Embryonic facial prominence (tissue), 1 donor: Measurements from ENCODE around the gene STPG2.
"Not testable (repeated sequence)": the region's sequence is repeated elsewhere in the genome, so short reads cannot be mapped to it uniquely, and the experiment has no call there.

ENCODE experiments used
- DNase-seq: peaks from one replicate; pipeline ENCODE4 v3.0.0-alpha.2; 2016; ENCODE audit errors: extremely low spot score

STPG2 gene

DNA sequence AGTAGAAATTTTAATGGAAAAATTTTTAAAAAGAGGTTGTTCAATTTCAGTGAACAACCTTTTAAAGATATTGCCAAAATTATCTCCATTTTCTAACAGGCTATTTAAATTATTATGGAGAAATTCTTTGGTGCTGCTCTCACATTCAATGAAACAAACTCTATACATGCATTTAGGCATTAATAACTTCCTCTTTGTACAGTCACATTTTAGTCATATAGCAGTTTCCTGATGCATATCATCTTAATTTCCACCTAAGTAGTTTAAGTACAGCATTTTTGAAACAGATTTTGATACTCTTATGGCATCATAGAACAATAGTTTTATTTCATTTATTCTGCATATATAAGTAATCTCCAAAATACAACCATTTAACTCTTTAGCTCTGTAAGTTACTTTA, 500.1 kb downstream of the STPG2 start:
- no peak for DNase-seq

DNA sequence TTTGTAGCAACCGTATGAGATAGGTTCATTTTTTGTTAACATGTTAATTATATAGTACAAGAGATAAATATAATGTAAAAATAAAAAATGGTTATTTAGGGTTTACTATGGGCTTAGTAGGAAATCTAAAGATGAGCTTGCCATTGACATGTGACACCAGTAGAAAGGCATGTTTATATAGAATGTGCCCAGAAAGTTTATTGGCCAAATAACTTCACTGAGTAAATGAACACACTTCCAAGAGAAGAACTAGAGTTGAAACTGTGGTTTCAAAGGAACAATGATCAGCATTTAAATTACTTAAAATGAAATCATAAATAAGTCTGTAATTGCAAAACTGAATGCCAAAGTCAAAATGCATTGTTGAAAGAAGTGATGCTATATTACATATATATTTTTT, 503.3 kb downstream of the STPG2 start:
- no peak for DNase-seq

DNA sequence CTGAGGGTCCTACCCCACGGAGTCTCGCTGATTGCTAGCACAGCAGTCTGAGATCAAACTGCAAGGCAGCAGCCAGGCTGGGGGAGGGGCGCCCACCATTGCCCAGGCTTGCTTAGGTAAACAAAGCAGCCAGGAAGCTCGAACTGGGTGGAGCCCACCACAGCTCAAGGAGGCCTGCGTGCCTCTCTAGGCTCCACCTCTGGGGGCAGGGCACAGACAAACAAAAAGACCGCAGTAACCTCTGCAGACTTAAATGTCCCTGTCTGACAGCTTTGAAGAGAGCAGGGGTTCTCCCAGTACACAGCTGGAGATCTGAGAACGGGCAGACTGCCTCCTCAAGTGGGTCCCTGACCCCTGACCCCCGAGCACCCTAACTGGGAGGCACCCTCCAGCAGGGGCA, 509.4 kb downstream of the STPG2 start:
- DNase-seq, result not testable (repeated sequence)

DNA sequence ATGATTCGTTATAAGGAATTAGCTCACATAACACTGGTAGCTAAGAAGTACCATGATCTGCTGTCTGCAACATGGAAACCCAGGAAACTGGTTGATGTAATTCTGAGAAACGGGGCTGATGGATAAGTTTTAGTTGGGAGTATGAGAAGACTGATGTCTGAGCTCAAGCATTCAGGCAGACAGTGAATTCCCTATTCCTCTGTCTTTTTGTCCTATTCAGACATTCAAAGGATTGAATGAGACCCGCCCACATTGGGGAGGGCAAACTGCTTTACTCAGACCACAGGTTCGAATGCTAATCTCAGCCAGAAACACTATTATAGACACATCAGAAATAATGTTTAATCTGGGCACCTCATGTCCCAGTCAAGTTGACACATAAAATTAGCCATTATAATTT, 515.5 kb downstream of the STPG2 start:
- DNase-seq, result no peak

DNA sequence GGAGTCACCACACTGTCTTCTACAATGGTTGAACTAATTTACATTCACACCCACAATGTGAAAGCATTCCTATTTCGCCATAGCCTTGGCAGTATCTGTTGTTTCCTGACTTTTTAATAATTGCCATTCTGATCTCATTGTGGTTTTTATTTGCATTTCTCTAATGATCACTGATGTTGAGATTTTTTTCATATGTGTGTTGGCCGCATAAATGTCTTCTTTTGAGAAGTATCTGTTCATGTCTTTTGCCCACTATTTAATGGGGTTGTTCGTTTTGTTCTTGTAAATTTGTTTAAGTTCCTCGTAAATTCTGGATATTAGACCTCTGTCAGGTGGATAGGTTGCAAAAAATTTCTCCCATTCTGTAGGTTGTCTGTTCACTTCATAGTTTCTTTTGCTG, 519.1 kb downstream of the STPG2 start:
- no peak for DNase-seq

DNA sequence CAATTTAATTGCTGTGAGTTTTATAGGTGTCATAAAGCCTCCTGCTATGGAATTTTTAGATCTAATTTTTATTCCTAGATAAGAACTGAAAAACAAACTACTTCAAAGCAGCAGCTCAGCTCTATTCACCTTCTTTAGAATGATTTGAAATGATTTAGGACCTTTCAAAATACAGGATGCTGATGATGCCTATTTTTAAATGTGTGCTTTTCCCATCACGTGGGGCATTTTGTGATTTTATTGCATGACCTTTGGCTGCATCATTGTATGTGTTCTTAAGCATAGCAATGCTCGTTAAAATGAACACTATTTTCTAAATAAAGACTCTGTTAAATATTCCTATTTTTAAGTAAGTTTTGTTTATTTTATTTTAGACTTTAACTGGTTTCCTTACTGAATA, 537.3 kb downstream of the STPG2 start:
- no peak for DNase-seq

DNA sequence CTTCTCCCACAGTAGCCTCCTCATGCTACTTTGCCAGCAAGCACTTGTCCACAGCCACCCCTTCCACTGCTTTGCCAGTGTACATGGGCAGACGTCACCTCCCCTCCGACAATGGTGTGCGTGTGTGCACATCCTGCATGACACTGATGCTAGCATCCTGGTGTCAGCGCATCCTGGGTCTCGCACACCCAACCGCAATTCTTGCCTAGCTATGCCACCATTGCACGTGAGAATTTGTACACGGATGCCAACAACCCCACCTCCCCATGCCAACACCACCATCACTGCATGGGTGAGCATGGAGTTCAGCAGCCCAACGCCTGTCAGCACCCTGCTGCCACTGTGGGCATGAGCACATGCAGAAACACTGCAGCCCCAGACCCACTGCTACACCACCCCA, 550.0 kb downstream of the STPG2 start:
- no peak for DNase-seq

DNA sequence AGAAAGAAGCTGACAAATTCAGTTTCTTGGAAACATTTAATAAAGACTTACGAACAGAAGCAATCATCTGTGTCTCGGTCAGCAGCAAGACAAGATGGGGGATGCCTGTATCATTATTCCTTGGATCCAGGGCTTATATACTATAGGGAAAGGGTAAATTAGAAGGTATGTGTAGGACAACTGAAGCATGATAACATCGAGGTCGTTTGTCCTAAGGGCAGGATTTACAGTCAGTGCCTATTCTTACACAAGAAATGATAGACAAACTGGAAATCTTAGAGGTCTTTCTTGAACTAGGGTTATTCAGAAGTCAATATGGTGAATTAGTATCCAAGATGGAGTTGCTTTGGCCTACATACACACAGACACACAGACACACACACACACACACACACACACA, 553.0 kb downstream of the STPG2 start:
- DNase-seq, result no peak

DNA sequence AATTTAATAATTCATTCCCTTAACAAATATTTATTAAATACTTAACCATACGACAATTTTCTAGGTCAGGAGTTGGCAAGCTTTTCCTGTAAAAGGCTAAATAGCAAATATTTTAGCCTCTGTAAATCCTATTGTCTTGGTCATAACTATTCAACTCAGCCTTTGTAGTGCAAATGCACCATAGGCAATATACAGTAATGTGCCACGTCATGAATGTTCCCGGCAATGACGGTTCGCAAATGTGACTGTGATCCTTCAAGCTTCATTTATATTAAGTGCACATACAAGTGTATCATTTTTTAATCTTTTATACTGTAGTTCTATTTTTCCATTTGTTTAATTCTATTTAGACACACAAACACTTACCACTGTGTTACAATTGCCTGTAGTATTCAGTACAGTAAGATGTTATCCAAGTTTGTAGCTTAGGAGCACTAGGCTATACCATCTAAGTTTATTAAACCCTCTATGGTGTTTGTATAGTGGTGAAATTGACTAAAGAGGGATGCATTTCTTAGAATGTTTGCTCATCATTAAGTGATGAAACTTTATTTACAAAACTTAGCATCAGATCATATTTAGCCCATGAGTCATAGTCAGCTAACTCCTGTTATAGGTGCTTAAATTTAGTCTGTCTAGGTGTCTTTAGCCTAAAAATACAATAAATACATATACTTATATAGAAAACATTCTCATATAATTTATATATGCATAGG, 553.6 kb downstream of the STPG2 start:
- DNase-seq, result no peak

DNA sequence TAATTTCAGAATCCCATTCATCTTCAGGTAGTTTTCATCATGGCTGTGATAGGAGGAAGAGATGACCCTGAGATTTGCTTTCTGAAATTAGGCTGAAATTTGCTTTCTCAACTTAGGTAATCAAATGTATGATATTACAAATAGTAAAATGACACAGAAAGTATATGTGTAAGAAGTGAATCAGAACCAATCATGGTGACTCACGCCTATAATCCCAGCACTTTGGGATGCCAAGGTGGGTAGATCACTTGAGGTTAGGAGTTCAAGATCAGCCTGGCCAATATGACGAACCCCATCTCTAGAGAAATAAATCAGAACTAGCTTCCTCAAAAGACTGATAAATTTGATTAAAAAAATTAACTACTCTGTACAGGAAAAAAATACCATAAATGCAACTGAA, 555.4 kb downstream of the STPG2 start:
- no peak for DNase-seq

DNA sequence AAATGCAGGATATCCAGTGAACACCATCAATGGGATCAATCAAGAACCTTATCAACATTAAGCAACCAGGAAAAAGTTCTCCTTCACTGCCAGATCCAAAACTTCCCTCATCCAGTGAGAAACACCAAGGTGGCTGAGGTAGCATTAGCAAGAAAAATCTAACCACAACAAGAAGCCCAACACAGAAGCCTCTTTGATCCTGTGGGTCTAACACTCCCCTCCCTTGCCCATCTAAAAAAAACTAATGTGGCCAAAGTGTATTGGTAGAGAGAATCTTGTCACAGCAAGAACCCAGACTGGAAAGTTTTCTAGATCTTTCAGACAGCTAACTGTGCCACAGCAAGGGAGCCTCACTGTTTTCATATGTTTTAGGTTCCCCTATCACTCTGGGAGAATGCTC, 558.0 kb downstream of the STPG2 start:
- DNase-seq, result no peak

DNA sequence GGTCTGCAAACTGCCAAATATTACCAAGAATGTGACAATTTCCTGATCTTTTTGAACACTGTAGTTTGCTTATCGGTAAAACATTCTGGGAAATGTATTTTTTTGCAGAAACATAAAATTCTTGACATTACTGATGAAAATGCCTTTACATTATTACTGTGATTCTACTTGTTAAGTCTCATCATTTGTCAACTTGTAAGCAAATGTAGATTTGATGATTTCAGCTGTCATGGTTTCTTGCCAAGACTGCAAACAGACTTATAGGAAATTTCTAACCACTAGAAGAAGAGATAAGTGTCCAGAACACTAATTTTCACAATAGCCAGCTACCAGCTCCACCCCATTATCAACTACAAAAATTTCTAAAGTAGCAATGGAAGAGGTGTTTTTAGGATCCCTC, 560.4 kb downstream of the STPG2 start:
- no peak for DNase-seq

DNA sequence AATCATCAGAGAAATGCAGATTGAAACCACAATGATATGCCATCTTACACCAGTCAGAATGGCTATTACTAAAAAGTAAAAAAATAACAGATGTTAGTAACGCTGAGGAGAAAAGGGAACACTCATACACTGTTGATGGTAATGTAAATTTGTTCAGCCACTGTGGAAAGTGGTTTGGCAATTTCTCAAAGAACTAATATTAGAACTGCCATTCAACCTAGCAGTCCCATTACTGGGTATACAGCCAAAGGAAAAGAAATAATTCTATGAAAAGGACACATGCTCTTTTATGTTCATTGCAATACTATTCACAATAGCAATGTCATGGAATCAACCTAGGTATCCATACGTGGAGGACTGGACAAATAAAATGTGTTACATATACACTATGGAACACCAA, 566.3 kb downstream of the STPG2 start:
- DNase-seq, result no peak

DNA sequence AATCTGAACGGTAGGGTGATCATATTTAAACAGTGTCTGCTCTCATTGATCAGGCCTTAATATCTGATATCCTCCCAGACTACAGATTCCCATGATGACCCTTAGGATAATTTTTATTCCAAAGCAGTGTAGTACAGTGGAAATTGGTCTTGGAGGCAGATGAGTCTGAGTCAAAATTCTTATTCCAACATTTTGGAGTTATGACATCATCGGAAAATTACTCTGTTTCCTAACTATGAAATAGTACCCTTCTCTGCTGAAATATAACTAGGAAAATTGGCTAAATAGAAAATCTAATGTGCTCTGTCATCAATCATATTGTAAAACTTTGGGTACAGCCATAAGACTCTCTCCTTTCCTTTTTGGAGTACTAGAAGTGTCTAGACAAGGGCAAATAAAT, 583.3 kb downstream of the STPG2 start:
- DNase-seq, result no peak

DNA sequence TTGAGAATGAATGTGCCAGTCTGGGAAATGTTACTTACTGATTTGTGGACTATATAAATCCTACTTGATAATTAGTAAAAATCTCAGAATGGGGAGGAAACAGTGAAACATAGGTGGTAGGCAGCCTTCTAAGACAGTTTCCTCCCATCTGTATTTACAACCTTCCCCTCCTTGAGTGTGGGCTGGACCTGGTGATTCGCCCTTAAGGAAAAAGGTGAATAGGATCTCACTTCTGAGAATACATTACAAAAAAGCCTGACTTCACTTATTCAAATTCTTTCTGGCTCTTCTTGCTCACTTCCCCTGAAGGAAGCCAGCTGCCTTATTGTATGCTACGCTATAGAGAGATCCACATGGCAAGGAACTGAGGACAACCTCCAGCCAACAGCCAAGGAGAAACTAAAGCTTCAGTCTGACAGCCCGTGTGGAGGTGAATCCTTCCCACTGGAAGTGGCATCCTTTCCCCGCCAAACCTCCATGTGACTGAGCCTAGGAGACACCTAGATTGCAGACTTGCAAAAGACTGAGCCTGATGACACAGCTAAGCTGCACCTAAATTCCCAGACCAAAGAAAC, 585.0 kb downstream of the STPG2 start:
- no peak for DNase-seq

DNA sequence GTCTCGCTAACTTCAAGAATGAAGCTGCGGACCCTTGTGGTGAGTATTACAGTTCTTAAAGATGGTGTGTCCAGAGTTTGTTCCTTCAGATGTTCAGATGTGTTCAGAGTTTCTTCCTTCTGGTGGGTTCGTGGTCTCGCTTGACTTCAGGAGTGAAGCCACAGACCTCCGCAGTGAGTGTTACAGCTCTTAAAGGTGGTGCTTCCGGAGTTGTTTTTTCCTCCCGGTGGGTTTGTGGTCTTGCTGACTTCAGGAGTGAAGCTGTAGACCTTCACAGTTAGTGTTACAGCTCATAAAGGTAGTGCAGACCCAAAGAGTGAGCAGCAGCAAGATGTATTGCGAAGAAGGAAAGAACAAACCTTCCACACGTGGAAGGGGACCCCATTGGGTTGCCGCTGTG, 592.6 kb downstream of the STPG2 start:
- not testable (repeated sequence) for DNase-seq

DNA sequence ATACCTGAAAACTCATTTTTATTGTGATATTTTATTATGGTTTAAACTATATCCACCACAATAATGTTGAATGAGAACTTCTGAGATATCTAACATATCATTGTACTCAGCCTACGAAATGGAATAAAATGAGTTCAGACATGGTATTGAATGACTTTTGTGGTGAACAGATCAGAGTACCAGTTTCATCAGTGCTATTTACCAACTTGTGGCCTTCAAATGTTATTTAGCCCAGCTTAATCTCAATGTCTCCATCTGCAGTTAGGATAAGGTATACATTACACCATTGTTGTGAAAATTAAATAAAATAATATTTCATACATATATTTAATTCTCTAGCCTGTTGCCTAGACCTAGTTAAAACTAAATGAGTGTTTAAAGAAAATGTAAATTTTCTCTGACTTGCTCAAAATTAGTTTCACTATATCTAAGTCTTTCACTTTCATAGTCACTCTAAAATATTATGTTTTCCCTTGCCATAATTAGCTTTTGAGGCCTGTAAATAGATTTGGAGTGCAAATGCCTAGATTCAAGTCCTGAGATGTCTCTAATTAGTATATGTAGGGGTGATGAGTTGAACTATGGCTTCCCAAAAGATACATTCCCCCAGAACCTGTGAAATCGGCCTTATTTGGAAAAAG, 594.2 kb downstream of the STPG2 start:
- DNase-seq, result no peak

DNA sequence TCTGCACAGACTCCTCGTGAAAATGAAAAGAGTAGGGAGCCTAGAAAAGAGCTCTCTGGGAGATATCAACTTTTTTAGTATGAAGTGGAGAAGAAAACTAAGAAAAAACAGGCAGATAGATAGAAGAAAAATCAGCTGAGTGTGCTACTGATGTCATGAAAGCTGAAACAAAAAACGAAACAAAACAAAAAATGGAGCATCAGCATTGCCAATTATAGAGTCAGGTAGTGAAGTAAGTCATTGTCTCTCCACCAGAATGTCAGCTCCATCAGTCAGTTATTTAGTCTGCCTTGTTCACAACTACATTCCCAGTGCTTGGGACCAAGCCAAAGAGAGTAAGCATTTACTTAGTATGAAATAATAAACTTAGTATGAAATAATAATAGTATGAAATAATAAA, 595.1 kb downstream of the STPG2 start:
- no peak for DNase-seq

DNA sequence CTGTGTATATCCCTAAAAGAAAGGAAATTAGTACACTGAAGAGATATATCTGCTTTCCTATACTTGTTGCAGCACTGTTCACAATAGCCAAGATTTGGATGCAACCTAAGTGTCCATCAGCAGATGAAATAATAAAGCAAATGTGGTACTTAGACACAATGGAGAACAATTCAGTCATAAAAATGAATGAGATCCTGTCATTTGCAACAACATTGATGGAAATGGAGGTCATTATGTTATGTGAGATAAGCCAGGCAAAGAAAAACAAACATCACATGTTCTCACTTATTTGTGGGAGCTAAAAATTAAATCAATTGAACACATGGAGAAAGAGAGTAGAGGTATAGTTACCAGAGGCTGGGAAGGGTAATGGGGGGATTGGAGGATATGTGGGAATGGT, 611.9 kb downstream of the STPG2 start:
- no peak for DNase-seq

DNA sequence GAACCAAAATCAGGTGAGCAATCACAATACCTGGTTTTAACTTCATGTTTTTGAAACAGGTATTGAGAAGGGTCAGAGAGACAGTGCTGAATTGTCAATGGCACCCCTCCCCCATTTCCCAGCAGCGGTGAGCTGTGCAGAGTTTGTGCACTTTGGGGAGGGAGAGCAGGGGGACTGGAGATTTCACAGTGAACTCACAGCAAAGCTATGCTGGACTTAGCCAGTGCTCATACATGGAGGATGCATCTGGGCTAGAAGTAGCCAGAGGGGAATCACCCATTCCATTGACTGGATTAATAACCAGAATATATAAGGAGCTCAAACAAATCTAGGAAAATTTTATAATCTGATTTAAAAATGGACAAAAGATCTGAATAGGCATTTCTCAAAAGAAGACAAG, 612.6 kb downstream of the STPG2 start:
- DNase-seq, result no peak

DNA sequence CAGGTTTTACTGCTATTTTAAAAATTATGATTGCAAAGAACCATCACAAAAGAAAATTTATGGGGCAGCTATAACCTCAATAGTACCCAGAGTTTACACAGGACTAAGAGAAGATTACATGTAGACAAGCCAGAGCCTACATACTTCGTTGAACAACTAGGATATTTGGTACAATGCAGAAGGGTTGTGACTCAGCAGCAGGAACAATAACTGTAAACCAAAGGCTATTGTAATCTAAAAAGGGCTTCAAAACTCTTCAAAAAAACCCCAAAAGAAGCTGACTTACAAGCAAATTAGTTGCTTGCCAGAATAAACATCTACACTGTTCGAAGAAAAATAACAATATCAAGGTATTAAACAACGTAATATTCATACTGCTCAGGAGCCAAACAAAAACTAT, 618.0 kb downstream of the STPG2 start:
- no peak for DNase-seq

DNA sequence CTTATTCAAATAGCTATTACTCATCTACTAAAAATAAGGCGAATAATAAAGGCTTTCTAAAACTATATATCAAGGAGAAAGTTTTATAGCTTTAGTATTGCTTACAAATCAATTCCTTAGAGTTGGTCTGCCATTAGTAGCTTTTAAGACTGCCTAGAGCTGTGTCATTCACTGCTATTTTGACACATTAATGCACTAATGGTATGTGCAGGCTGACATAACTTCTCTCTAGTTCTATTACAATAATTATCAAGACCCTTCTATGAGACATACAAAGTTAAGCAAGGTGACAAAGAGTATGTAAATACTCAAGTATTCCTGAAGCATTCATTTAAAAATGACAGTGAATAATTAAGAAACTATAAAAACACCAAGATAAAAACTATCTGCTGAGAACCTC, 625.3 kb downstream of the STPG2 start:
- no peak for DNase-seq

DNA sequence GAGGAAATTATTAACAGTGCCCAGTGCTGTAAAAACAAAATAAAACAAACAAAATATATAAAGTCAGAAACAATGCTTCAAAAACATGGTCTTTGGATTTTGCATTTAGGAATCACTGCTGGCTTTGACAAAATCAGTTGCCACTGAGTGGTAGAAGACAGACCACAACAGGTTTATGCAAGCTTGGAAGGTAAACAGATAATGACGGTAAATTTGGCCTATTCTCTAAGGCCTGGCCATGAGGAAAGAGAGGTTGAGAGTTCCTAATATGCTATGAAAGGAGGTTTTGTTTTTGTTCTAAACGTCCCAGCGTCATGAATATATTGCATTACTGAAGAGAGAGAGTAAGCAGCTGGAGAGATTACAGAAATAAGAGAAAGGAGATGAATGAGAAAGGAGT, 629.4 kb downstream of the STPG2 start:
- no peak for DNase-seq
